Gastroesophageal sphincter (tissue), 4 donors: ENCODE data around the gene ZFYVE28. TPM values are rescaled to one million over a fixed set of nuclear protein-coding genes. Genes with fewer than 3 reads are reported as not detected.

Experiments
- ATAC-seq: fragments of 150-250 bp; one replicate; pipeline ENCODE4 v1.9.1; 2016; ENCODE audit warnings: mild to moderate bottlenecking, moderate library complexity
- H3K27ac ChIP-seq, 4 donors: fragments of 200-600 bp; sonication (generic) in 3 of 4; 1 replicate in 3 of 4; 2 replicates in 1 of 4; pipeline ENCODE4 v1.5.1; 2016 to 2019
- H3K27me3 ChIP-seq: fragments of 200-600 bp; sonication (generic); one replicate; pipeline ENCODE4 v1.5.1; 2019
- H3K36me3 ChIP-seq, 2 donors: fragments of 200-600 bp; sonication (generic); one replicate each; pipeline ENCODE4 v1.5.1; 2019; ENCODE audit warnings: control low read depth in 1 of 2
- H3K4me1 ChIP-seq, 3 donors: fragments of 200-600 bp; sonication (generic); 1 replicate in 2 of 3; 2 replicates in 1 of 3; pipeline ENCODE4 v1.5.1; 2016 to 2019; ENCODE audit warnings: control low read depth in 2 of 3
- H3K4me3 ChIP-seq, 2 donors: fragments of 200-600 bp; sonication (generic); one replicate each; pipeline ENCODE4 v1.5.1; 2019; ENCODE audit warnings: mild to moderate bottlenecking in 1 of 2, moderate library complexity in 1 of 2
- H3K9me3 ChIP-seq, 3 donors: fragments of 200-600 bp; sonication (generic); one replicate each; pipeline ENCODE4 v1.5.1; 2017 to 2019; ENCODE audit warnings: control low read depth in 2 of 3
- CTCF ChIP-seq, 4 experiments: fragments of 200-600 bp in 2 of 4; fragments of 450-650 bp in 2 of 4; sonication (generic) in 1 of 4; IDR thresholded peaks; one replicate each; pipeline ENCODE4 v1.5.1; 2017 to 2019; ENCODE audit warnings: antibody characterized with exemption in 4 of 4, mild to moderate bottlenecking in 2 of 4, moderate library complexity in 2 of 4
- EP300 ChIP-seq: sonication (generic); formaldehyde crosslinking; IDR thresholded peaks from one replicate; pipeline ENCODE4 v1.6.1; 2017; ENCODE audit warnings: antibody characterized with exemption, mild to moderate bottlenecking
- POLR2A ChIP-seq, 2 donors: fragments of 450-650 bp; IDR thresholded peaks; one replicate each; pipeline ENCODE4 v1.6.1; 2017; ENCODE audit warnings: antibody characterized with exemption in 2 of 2, mild to moderate bottlenecking in 2 of 2, moderate library complexity in 1 of 2
- POLR2AphosphoS5 ChIP-seq: sonication (generic); formaldehyde crosslinking; IDR thresholded peaks from one replicate; pipeline ENCODE4 v1.6.1; 2017; ENCODE audit warnings: antibody characterized with exemption
- WGBS, 2 donors: methylation state at CpG; one replicate each; pipeline ENCODE4 v1.1.5; 2018; ENCODE audit warnings: low coverage in 1 of 2; 5-methylcytosine and 5-hydroxymethylcytosine counted together
- total RNA-seq, 4 donors: library from RNA; depleted of rRNA; stranded (reverse); fragments of >200 nt; gene quantifications; one replicate each; pipeline ENCODE4 v1.1.0, GENCODE V29; 2016

Gene ZFYVE28
- total RNA-seq, 4 donors from 2014 or later = 4.4 to 12.0 (median 8.2) TPM

DNA sequence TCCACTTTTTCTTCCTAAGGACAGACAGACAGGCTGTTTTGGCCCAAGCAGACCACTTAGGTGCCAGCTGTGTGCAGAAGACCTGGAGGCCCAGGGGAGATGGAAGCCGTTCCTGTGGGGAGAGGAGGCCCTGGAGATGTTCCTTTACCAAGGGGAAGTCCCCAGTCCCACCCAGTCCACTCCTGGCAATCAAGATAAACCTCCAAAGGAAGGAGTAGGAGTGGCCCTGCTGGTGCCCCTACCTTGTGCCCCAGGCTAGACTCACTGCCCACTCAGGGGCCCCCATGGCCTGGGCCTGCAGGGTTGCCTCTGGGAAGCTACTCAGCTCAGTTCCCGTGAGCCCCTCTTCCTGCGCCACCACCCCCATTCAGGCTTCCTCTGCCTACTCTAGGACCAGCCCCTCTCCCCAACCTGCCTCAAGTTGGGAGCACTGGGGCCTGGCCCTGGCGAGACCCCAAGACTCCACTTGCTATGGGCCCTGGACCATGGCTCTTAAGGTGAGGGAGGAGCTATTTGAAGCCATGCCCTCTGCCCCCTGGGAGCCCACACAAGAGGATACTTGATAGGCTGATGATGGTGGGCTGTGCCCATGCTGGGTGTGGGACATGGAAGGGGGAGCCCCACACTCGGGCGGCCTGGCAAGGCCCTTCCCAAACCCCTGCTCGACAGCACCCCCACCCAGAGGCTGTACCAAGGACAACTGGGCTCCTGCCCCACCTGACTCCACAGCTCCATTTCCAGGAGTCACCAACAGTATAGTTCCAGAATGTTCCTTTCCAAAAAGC is 25.7 kb upstream of the ZFYVE28 start:
- 80 to 90% methylated on average over 1 to 2 of the region's 7 CpGs for WGBS, 2 donors
- ATAC-seq = no peak
- no peak for TF ChIP-seq POLR2A (IDR thresholded peaks at IDR 0.05)
- TF ChIP-seq CTCF (IDR thresholded peaks at IDR 0.05) = no peak
- no peak for TF ChIP-seq EP300
- H3K36me3 ChIP-seq = no peaks in the 10 kb centered on the region
- H3K9me3 ChIP-seq = no peaks in the 10 kb centered on the region
- no peak overlapping the region for H3K4me3 ChIP-seq
- no peaks in the 10 kb centered on the region for H3K4me1 ChIP-seq
- H3K27me3 ChIP-seq = peaks cover 7% of the 10 kb centered on the region
- no peak overlapping the region for H3K27ac ChIP-seq

GRCh38 chr4:2443061-2443730 is 24.8 kb upstream of the ZFYVE28 start:
- H3K27ac ChIP-seq = no peak overlapping the region
- H3K27me3 ChIP-seq = peaks cover 7% of the 10 kb centered on the region
- TF ChIP-seq EP300 (no peak), CTCF (IDR thresholded peaks at IDR 0.05) (no peak), POLR2A (IDR thresholded peaks at IDR 0.05) (no peak), POLR2AphosphoS5 (no peak)
- H3K9me3 ChIP-seq = no peaks in the 10 kb centered on the region
- H3K4me3 ChIP-seq = no peak overlapping the region
- no peak for ATAC-seq
- H3K4me1 ChIP-seq = no peaks in the 10 kb centered on the region
- H3K36me3 ChIP-seq = no peaks in the 10 kb centered on the region
- no CpG with 5 or more reads among the region's 20 CpGs for WGBS, 2 donors

GRCh38 chr4:2442175-2442993 is 23.9 kb upstream of the ZFYVE28 start:
- 34 to 56% methylated on average over 3 to 4 of the region's 20 CpGs for WGBS, 2 donors
- H3K27ac ChIP-seq = no peak overlapping the region
- TF ChIP-seq POLR2A (IDR thresholded peaks at IDR 0.05) = no peak
- no peak for TF ChIP-seq POLR2AphosphoS5
- no peak for TF ChIP-seq EP300
- TF ChIP-seq CTCF (IDR thresholded peaks at IDR 0.05) = no peak
- no peaks in the 10 kb centered on the region for H3K36me3 ChIP-seq
- H3K4me1 ChIP-seq = no peaks in the 10 kb centered on the region
- no peak for ATAC-seq
- H3K4me3 ChIP-seq = no peak overlapping the region
- no peaks in the 10 kb centered on the region for H3K9me3 ChIP-seq
- peaks cover 7% of the 10 kb centered on the region for H3K27me3 ChIP-seq

GRCh38 chr4:2441393-2442174 is 23.1 kb upstream of the ZFYVE28 start:
- no peaks in the 10 kb centered on the region for H3K9me3 ChIP-seq
- ATAC-seq = peak; percentile 60
- no peak overlapping the region for H3K27ac ChIP-seq
- H3K27me3 ChIP-seq = peaks cover 7% of the 10 kb centered on the region
- H3K4me3 ChIP-seq = no peak overlapping the region
- no peaks in the 10 kb centered on the region for H3K36me3 ChIP-seq
- H3K4me1 ChIP-seq = no peaks in the 10 kb centered on the region
- WGBS, 2 donors = 56 to 72% methylated on average over 2 to 3 of the region's 14 CpGs
- no peak for TF ChIP-seq EP300
- TF ChIP-seq CTCF (IDR thresholded peaks at IDR 0.05) = peak in 3 of 4 experiments; percentile 30 to 72 (median 36)
